HG02970 (cell line): ENCODE data around the gene PIK3R5.

ENCODE experiments used
- ATAC-seq: cut with Tn5 transposase; IDR thresholded peaks from one replicate; pipeline ENCODE4 v1.9.1; 2021; ENCODE audit warnings: mild to moderate bottlenecking, moderate library complexity, moderate number of reproducible peaks; ENCODE audit not compliant: unreplicated experiment, low FRiP score

The PIK3R5 gene, protein sequence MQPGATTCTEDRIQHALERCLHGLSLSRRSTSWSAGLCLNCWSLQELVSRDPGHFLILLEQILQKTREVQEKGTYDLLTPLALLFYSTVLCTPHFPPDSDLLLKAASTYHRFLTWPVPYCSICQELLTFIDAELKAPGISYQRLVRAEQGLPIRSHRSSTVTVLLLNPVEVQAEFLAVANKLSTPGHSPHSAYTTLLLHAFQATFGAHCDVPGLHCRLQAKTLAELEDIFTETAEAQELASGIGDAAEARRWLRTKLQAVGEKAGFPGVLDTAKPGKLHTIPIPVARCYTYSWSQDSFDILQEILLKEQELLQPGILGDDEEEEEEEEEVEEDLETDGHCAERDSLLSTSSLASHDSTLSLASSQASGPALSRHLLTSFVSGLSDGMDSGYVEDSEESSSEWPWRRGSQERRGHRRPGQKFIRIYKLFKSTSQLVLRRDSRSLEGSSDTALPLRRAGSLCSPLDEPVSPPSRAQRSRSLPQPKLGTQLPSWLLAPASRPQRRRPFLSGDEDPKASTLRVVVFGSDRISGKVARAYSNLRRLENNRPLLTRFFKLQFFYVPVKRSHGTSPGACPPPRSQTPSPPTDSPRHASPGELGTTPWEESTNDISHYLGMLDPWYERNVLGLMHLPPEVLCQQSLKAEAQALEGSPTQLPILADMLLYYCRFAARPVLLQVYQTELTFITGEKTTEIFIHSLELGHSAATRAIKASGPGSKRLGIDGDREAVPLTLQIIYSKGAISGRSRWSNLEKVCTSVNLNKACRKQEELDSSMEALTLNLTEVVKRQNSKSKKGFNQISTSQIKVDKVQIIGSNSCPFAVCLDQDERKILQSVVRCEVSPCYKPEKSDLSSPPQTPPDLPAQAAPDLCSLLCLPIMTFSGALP

DNA sequence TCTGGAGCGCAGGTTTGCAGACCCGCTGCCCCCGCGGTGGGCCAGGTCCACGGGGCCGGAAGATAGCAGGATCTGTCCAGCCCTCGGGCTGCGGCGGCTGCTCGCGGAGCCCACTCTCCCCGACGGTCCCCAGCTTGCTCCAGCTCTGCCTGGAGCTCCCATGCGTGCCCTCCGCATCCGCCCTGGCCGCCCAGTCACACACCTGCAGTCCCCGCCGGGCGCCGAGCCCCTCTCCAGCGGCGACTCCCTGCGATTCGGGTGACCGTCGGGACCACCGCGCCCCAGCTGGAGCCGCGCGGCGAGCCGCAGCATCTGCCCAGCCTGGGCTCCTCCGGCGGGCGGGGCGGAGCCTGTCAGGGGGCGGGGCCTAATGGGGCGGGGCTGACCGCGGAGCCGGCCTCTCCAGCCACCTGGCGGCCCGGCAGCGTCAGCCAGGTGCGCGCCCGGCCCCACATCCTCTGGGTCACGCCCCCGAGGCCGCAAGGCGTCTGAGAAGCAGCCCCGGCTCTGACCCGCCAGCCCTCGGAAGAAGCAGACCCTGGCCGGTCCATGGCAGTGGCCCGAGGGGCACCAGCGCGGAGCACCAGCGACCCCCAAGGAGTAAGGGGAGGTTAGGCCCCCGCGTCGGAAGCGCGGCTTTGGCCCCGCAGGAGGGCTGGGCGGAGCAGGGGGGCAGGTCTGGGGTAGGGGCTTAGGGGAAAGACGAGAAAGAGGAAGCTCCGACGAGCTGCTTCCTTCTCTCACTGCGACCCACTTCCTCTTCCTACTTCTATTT, at the start of gene PIK3R5:
PIK3R5 (minus strand) TSS at position 314 of the 775 bp plus-strand sequence. CDS start 54,213 bp downstream, outside the sequence.
- ATAC-seq, result no peak

DNA sequence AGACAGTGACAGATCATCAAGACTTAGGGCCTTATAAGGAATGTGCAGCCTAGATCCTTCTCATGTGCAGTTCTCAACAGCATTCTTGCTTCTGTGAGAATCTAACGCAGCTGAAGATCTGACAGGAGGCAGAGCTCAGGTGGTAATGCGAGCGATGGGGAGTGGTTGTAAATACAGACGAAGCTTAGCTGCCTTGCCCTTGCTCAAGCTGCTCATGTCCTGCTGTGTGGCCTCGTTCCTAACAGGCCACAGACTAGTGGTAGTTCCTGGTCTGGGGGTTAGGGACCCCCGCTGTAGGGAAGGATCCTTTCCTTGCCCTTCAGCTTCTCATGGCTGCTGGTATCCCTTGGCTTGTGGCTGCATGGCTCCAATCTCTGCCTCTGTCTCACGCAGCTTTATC, 45.5 kb upstream of the PIK3R5 start:
- ATAC-seq, result no peak

DNA sequence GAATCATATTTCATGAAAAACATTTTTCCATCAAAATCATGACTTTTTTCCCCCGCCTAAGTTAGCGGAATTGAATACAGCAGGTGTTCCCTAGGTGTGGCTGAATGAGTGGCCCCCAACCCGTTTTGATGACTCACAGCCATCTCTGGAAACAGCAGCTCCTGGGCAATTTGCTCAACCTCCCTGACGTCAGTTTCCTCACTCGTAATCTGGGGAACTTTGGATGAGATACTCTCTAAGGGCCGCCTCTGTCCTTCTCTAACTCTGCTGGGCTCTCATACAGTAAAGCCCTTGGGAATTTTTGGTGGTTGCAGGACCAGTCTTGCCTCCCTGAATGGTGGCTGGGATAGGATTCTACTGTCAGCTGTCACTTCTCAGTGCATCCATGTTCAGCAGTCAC, 44.2 kb upstream of the PIK3R5 start:
- no peak for ATAC-seq

DNA sequence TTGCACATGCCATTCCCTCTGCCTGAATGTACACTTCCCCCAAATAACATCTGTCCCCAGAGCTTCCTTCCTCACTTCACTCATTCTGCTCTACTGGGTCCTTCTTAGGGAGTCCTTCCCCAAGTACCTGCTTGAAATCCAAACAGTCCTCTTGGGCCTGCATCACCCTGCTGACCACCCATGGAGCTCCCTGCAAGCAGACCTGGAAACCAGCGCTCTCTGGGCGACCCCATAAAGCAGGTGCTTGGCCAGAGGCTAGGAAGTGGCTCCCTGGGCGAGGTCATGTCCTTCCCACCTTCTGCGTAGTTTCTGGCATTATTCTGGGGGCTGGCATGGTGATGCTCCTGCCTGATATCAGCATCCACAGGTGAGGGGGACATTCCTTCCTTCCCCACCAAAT, 43.6 kb upstream of the PIK3R5 start:
- no peak for ATAC-seq

DNA sequence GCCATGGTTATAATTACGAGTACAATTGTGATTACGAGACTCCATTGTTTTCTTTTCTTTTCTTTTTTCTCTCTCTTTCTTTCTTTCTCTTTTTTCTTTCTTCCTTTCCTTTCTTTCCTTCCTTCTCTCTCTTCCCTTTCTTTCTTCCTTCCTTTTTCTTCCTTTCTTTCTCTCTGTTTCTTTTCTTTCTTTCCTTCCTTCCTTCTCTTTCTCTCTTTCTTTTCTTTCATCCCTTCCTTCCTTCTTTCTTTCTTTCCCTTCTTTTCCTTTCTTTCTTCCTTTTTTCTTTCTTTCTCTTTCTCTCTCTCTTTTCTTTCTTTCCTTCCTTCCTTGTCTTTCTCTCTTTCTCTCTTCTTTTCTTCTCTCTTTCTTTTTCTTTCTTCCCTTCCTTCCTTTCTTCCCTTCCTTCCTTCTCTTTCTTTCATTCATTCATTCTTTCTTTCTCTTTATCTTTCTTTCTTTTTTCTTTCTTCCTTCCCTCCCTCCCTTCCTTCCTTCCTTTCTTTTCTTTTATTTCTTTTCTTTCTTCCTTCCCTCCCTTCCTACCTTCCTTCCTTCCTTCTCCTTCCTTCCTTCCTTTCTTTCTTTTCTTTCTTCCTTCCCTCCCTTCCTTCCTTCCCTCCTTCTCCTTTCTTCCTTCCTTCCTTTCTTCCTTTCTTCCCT, 41.7 kb upstream of the PIK3R5 start:
- no peak for ATAC-seq

DNA sequence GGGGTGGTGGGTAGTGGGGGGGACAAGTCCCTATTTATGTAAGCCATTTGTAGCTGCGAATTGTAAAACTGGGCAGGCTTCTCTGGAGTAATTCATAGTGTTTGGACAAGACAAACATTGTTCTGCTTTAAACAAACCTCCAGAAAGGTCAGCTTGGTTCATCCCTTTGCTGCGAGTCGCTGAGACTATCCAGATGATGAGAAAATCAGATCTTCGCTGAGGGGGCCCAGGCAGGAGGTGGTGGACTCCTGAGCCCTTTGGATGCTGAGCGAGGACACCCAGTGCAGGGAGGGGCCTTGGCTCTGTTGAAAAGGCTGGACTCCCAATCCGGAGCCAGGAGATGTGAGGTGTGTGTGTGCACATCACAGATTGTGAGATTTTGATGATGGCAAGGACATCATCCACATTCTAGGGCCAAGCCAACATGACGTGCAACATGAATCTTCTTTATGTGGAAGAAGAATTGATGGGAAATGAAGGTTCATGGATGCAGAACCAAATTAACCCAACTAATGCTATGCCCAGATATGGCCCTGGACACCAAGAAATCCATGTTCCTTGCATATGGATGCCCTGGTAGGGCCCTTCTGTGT, 40.8 kb upstream of the PIK3R5 start:
- ATAC-seq, result no peak

DNA sequence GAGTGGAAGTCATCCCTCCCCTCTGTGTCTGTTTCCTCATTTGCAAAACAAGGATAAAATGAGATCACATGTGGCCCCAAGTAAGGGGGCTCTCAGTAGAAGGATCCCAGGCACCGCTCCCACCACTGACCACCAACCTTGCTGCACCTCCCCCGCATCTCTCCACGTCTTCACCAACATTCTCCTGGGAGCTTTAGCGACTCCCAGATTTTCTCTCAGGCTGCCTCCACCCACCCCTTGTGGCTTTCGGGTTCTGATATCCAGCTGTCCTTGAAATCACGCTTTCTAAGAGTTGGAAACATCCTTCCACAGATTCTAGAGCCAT, 39.4 kb upstream of the PIK3R5 start:
- ATAC-seq, result no peak

DNA sequence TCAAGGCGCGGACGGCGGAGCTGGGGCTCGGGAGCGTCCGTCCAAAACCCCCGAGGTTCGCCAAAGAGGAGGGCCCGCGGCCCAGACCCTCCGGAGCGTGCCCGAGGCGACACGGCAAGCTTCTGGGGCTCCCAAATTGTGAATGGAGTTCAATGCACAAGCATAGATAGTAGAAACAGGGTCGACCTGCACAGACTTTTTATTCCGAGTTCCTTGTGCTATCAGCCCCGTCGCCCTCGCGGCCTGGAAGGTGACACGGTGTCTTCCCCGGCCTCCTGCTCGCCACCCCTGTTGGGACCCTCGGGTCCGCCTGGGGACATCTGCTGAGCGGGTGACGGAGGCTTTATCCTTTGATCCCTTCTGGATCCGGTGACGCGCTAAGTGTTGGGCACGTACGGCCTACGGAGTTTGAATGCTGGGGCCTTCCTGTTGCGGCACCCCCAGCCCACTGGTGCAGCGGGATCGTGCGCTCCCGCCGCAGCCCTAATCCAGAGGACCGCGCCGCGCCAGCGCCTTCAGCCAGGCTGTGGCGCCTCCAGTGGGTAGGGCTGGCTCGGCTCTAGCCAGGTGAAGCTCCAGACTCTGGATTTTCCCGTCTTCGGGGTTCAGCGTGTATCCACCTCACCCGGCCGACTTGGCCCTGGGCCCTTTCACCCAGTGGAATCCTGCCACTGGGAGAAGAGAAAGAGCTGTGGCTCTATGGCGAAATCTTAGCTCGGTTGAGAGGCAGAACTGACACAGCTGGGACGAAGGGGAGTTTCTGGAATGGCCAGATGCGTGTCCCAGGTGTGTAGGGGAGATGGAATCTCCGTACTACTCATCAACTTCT, 38.8 kb upstream of the PIK3R5 start:
- ATAC-seq, result no peak

DNA sequence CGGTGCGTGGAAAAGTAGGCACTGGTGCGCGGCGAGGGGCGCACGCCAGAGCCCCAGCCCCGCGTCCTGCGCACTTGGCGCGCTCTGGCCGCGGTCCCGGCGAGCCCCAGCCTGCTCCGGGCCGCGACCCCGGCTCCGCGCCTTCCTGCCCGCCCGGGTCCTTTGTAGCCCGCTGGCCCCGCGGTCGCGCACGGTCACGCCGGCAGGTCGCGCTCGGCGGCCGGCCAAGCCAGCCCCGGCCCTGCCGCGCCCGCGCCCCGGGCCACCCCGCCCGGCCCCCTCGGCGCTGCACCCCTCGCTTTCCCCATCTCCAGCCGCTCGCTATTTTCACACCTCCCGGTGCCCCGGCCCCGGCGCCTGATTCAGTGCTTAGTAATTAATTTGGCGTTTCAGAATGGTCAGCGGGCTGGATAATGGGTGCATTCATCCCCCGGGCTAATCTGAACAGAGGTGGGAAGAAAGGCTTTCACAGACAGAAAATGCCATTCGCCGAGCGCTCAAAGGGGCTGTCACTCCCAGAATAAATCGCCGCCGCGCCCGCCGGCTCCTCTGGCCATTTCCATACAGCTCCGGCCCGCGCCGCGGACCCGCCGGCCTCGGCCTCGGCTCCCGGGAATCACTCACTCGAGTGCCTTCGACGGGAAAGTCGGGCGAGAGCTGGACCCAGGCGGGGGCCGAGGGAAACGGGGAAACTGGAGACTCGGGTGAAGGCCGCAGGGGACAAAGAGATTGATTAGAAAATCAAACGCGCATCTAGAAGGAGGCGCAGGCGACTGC, 38.0 kb upstream of the PIK3R5 start:
- no peak for ATAC-seq

DNA sequence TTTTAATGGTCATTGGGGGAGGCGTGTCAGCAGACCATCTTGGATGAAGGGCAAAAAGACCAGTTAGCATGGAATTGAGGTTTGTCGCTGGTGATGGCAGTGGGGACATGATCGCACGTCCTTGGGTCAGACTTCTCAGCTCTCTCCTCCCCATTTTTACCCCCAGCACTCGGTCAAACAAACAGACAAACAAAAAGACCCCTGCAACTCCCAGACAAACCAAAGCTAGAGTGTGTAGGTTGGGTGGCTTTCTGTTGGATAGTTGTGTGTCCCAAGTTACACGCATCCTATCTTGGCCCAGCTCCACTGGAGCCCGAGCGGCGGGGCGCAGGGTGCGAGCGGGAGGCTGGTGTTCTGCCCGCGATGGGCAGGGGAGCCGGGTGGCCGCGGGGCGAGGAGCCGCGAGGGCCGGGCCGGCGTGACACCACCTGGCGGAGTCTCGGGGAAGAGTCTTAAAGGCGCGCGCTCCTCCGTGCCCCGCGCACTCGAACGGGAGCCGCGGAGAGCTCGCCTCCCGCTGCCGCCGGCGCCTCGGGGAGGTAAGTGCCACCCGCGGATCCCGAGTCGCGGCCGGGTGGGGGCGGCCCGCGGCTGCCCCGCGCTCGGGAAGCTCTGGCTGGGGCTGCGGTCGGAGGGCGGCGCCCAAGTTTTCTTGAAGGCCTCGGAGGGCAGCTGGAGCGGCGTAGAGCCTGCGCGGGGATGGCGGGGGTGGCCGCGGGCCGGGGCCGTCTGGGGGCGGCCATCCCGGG, 37.3 kb upstream of the PIK3R5 start:
- no peak for ATAC-seq

DNA sequence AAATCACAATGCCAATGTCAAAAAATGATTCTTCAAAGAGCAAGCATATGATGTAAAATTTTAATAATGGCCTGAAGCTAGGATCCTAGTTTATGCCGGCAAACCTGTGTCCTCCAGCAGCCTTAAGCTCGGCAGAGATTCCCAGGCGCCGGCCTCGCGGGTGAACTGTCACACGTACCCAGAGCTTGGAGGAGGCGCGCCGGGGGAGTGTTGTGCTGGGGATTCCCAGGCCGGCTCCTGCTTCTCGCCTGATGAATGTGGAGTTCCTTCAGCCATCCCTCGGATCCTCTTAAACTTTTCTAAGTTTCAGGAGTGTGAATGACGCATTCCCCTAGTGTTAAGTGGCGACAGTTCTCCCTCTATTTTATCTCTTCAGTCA, 36.7 kb upstream of the PIK3R5 start:
- no peak for ATAC-seq

DNA sequence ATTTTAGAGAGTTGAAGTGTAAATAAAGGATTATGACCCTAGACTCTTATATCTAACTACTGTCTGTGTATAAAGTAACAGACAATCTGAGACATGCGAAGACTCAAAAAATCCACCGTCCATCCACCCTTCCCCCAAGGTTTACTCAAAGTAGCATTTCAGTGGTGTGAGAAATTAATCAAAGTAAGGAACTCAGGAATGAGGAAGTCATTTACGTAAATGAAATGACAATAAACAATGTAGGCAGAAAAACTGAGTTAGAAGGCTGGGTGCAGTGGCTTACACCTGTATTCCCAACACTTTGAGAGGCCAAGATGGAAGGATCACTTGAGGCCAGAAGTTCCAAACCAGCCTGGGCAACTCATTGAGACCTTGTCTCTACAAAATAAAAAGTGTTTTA, 36.1 kb upstream of the PIK3R5 start:
- ATAC-seq, result no peak

DNA sequence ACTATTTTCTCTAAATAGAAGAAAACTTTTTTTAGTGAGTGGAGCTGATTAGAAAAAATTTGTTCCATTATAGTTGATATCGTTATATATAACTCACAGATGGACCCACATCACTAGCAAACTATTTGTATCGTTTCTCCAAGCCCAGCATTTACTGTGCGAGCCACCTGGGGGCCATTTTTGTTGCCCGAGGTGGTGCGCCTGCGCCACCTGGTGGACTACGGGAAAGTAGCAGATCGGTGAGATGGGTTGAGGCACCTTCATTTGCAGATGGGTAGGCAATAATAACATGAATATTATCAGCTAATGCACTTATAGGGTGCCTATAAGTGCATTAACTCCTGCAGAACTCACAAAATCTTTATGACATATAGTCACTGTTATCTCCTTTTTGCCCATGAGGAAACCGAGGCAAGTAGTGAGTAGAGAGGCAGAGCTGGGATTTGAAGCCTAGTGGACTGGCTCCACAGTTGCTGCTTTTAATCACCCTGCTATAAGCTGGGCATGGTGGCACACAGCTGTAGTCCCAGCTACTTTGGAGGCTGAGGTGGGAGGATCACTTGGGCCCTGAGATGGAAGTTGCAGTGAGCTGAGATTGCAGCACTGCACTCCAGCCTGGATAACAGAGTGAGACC, 32.6 kb upstream of the PIK3R5 start:
- no peak for ATAC-seq

DNA sequence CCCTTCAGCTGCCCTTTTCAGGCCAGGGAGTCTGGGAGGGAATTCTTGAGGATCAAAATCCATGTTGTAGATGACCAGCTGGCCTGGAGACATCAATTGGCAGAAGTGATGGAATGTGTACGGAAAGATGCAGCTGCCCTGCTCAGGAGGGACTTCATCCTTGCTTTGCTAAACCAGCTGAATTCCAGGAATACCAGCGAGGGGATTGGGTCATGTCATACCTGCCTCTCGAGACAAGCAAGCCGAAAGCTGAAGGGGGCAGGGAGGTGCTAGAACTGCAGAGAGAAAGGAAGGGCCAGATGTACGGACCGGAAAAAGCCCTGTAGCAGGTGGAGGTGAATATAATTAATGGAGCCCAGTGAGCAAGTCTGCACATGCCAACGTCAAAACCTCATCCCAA, 30.2 kb upstream of the PIK3R5 start:
- ATAC-seq, result no peak

DNA sequence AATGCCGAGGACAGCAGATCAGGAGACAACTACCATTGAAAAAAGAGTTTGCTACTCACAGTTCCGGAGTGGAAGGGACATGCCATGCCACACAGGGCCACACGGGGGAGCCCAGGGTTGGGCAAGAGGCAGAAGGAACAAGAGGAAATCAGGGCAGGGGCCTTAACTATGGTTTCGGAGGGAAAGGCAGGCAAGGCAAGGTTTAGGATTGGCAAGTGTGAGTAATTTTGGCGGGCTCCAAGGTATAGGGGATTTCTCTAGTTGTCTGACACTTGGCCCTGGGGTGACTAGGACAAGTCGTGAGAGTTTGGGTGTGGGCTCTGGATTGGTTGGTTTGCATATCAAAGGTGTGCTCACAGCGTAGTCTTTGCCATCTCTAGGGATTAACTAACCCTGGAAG, 28.8 kb upstream of the PIK3R5 start:
- no peak for ATAC-seq

DNA sequence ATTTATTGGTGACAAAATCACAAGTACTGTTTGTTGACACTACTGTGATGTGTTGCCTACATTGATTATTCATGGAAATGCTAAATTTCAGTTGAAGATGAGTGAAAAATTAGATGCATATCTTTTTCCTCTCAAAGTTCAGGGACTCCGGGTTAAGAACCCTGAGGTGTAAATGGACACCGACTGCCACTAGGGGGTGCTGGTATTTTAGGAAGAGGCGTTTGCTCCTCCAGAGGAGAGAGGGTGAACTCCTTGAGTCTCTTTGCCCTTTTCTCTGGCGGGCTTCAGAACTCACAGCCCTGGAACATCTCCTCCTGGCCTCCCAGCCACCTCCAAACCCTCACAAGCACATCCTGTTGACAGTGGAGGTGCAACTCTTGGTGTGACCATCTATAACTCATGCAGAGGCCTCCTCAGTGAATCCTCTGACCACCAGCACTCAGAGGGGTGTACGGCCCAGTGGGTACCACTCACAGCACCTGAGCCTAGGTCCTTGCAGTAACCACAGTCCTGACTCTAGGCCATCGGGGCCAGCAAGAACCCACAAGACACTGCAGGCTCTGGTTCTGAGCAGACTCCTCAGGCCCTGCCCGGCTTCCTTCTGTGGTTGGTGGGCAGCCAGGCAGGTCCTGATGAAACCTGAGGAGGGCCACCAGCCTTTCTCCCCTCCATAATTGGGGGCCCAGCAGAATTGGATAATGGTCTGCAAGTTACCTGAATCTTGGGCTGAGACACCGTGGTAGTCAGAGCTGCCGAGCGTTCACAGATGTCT, 26.2 kb upstream of the PIK3R5 start:
- ATAC-seq, result no peak
